GM19035 (cell line): ENCODE measurements around the gene SLC25A28.
A peak's percentile ranks its signal among the peaks of the same experiment; 100 is the strongest.
"Not testable (repeated sequence)": the region's sequence is repeated elsewhere in the genome, so short reads cannot be mapped to it uniquely, and the experiment has no call there.

Experiments used
- ATAC-seq: cut with Tn5 transposase; IDR thresholded peaks from one replicate; pipeline ENCODE4 v1.9.1; 2021; ENCODE audit not compliant: unreplicated experiment

Gene SLC25A28

DNA sequence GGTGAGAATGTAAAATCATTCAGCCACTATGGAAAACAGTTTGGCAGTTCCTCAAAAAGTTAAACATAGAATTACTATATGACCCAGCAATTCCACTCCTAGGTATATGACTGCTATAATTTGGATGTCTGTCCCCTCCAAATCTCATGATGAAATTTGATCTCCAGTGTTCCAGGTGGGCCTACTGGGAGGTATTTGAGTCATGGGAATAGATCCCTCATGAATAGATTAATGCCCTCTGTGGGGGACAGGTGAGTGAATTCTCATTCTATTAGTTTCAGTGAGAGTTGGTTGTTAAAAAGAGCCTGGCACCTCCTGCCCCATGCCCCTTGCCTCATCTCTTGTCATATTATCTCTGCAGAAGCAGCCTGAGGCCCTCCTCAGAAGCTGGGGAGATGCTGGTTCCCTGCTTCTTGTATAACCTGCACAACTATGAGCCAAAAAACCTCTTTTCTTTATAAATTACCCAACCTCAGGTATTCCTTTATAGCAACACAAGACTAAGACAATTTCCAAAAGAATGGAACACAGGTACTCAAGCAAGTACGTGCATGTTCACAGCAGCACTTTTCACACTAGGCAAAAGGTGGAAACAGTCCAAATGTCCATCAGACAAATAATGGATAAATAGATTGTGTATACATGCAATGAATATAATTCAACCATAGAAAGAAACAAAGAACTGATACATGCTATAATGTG lies 8.8 kb upstream of the SLC25A28 start:
- no peak for ATAC-seq

DNA sequence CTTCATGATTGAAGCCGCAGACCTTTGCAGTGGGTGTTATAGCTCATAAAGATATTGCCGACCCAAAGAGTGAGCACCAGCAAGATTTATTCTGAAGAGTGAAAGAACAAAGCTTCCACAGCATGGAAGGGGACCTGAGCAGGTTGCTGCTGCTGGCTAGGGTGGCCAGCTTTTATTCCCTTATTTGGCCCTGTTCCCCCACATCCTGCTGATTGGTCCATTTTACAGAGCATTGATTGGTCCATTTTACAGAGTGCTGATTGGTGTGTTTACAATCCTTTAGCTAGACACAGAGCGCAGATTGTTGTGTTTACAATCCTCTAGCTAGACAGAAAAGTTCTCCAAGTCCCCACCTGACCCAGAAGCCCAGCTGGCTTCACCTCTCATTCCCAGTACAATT lies 4.9 kb upstream of the SLC25A28 start:
- not testable (repeated sequence) for ATAC-seq

- ATAC-seq: no peak
Measured at GRCh38 chr10:99623919-99624318, 3.7 kb upstream of the SLC25A28 start.

GRCh38 chr10:99621454-99622251 lies 1.4 kb upstream of the SLC25A28 start:
- no peak for ATAC-seq

DNA sequence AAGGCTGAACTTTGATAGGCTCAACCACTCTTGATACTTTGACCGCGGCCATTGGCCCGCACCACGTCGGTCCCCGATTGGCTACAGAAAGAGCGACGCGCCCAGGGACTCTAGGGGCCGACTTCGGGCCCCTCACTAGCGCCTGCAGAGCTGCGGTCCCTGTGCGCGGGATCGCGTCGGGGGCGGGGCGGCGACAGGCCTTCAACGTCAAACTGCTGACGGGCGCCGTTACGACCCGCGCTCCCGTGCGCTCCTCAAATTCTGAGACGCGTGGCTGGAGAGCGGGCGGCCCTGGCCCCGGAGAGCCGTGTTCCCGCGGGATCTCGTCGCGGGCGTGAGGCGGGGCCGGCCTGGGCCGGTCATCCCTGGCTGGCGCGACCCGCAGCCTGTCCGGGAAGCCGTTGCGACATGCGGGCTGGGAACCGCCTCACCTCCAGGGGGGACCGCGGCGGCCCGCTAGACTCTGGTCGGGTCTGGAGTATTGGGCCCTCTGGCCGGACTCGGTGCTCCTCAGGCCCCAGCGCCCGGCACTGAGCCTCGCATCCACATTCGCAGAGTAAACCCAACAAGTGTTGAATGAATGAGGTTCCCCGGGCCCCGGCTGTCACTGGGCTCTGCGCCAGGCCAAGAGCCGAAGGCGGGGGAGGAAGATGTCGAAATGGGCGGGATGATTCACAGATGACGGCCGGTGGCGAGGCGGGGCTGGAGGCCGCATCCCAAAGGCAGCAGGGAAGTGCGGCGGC lies 643 bp upstream of the SLC25A28 start:
- peak; percentile 85 for ATAC-seq

DNA sequence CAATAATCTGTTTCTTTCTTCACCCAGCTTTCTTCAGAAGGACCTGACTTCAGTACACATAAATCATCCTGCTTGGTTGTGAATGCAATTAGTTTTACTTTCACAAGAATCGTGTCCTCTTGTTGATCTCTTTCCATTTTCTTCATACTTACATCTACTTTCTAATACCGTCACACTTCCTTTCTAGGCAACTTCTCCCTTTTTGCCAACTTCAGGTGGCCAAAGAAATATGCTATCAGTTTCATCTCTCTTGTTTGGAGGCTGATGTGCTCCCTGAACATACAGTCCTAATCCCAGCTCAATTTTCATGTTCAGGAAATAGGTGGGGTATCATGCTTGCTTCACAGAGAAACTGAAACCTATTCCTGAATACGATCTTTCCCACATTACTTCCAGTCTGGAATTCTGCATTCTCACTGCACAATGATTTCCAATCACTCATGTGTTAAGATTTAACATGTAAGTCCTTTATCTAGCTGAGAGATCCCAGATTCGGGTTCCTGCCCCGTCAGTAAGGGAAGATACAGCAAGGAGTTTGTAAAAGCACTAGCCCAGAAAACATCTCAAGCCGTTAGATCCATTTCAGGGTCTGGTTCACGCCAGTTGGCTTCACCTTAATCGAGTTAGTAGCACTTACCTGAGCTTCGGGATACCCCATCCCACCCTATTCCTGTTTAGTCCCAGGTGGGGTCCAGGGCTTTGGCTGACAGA lies 994 bp downstream of the SLC25A28 start:
- no peak for ATAC-seq

GRCh38 chr10:99617696-99618095 lies 2.5 kb downstream of the SLC25A28 start:
- ATAC-seq: no peak

DNA sequence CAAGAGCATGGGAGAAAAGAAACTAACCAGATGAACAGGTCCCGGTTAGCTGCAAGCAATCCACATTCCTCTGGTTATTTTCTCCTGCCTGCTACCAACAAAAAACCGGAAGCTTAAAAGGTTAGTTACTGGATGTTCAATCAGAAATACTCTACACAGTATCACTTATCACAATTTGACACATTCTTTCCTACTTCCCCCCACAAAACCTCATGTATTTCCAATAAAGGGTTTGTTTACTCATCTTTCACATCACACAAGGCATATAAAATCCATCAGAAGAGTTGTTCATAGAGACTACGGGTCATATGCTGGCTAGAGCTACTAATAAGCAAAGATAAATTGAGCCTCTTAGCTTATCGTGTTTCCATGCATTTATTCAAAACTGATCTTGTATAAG lies 4.8 kb downstream of the SLC25A28 start:
- ATAC-seq: no peak

- no peak for ATAC-seq
Measured at GRCh38 chr10:99612167-99612831, 7.9 kb downstream of the SLC25A28 start.

- no peak for ATAC-seq
Measured at GRCh38 chr10:99611326-99611725, 8.9 kb downstream of the SLC25A28 start.

DNA sequence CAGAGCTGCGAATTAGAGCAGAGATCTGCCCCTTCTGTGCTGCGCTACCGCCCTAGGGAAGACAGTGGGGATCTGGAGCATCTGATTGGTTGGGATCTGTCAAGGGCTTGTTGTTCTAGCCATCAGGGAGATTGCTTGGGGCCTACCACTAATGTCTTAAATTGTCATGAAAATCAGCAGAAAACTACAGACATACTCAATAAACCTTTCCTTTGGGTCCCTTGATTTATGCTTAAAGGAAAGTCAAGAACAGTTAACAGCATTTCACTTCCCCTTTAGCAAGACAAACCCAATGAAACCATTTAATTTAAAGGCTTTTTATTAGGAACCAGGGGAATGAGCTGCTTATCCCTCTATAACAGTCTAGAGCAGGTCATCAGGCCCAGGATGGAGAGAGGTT lies 10.0 kb downstream of the SLC25A28 start:
- ATAC-seq: no peak

GRCh38 chr10:99609186-99609585 lies 11.1 kb downstream of the SLC25A28 start:
- ATAC-seq: no peak

GRCh38 chr10:99605351-99605750 lies 14.9 kb downstream of the SLC25A28 start:
- no peak for ATAC-seq

DNA sequence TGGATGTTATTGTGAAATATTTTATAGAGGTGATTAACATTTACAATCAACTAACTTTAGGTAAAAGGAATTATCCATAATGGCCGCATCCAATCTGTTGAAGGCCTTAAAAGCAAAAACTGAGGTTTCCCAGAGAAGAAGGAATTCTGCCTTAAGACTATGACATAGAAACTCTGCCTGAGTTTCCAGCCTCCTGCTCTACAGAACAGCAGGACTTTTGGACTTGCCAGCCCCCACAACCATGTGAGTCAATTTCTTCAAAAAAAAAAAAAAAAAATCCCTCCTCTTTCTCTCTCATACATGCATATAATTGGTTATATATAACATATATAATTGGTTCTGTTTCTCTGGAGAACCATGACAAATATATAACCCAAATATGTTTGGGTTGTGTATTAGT lies 15.4 kb downstream of the SLC25A28 start:
- no peak for ATAC-seq

DNA sequence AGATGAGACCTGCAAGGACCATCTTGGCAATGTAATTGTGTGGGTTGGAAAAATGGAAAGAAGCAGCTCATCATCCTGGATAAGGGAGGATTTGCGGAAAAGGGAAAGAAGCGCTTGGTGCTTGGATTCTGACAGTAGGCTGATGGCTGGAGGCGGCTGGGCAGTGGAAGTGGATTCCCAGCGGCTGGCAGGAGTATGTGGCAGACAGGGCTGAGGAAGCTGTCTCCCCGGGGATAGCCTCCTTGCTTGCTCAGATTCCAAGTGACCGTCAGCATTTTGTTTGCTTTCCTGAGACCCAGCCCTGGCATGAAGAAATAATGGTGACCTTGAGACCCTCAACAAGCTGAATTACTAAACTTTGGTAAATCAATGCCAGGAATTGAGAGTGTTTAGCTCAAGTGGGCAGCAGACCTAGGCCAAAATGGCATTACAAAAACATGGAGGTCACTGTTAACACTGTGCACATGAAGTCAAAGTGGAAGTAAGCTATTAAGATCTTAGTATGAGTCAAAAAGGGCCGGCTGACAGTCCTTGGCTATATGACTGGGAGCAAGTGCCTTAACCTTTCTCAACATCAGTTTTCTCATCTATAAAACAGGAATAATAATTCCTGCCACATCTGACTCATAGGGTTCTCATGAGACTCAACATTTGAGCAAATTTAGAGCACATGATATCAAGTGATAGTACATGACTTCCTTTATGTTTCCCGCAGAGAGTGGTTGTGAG lies 21.3 kb downstream of the SLC25A28 start:
- ATAC-seq: no peak

- no peak for ATAC-seq
Measured at GRCh38 chr10:99598011-99598410, 22.2 kb downstream of the SLC25A28 start.

GRCh38 chr10:99596708-99597107 lies 23.5 kb downstream of the SLC25A28 start:
- not testable (repeated sequence) for ATAC-seq

DNA sequence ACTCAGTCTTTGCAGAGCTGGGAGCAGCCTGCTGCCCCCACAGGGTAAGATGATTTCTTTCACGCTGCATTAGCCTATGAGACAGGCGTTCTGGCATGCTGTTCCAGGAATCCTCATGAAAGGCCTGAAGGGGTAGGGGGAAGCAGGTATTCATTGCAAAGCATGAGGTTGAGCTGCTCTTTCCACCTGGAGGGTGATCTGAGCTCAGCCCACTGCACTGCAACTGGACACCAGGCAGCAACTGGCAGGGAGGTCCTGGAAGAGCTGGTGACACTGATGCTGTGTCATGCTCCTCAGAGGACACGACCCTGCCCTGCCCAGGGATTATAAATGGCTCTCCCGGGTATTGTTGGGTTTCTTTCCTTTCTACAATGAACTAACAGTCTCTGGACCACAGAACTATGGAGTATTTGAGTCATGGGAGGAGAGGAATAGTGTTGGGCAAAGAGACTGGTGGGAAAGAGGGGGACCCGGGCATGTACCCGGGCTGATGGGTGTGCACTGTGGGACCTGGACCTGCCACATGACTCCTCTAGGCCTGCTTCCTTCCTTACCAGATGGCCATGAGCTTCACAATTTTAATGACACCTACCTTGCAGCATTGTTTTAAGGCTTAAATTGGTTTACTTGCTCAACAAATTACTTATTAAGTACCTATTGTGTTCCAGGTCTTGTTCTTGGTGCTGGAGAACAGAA lies 24.3 kb downstream of the SLC25A28 start:
- ATAC-seq: no peak

- ATAC-seq: no peak
Measured at GRCh38 chr10:99595236-99595635, 25.0 kb downstream of the SLC25A28 start.
